Stimulated activated CD4-positive, alpha-beta T cell treated with anti-CD3 and anti-CD28 coated beads, Interleukin-4, amount 100 ng/mL, for 1 hour (primary cell): ENCODE measurements around the gene NOC4L.

Experiments
- DNase-seq: peaks from one replicate; pipeline ENCODE4 v3.0.0-alpha.2; 2020

Gene NOC4L

DNA sequence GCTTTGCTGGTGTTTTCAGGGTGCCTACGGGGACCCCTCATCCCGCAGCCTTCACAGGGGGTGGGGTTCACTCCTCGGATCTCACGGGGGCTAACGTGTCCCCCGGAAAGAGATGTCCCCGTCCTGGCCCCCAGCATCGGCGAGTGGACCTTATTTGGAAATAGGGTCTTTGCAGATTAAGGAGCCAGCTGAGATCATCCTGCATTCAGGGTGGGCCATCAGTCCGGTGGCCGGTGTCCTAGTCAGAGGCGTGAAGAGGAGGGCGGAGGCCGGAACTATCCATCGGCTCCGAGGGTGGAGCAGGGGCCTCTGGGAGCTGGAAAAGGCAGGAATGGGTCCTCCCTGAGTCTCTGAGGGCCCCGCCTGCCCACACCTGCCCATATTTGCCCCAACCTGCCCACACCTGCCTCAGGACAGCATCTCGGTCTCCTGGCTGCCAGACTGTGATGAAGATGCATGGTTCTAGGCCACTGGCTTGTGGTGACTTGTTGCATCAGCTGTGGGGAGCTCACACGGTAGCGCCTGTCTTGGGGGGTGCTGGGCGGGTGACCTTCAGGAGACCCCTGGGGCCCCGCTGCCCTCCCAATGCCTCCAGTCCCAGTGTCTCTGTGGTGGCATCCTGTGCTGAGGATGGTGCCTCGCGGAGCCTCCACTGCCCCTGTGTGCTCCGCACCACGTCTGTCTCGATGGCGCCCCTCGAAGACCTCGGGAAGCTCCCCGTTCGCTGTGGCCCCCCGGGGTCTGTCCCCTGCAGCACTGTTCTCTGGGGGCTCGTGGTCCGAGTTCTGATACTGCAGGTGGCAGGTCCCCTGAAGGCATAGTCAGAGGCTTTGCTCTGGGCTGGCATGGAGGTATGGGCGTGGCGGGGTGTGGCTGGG is 14.7 kb downstream of the NOC4L start:
- DNase-seq, result no peak

DNA sequence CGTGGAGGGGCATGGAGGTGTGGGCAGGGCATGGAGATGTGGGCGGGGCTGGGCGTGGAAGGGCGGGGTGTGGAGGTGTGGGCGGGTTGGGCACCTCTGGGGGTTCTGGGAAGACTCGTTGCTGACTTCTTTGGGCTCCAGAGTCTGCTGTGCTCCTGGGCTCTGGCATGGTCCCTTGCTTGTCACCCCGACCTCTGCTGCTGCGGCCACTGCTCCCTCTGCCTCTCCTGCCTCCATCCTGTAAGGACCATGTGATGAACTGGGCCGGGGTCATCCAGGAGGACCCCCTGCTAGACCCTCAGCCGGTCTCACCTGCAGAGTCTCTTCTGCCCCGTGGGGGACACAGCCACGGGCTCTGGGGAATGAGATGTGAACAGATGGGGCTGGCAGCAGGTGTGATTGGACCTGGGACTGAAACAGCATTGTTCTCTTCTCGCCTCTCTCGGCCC is 15.3 kb downstream of the NOC4L start:
- no peak for DNase-seq

DNA sequence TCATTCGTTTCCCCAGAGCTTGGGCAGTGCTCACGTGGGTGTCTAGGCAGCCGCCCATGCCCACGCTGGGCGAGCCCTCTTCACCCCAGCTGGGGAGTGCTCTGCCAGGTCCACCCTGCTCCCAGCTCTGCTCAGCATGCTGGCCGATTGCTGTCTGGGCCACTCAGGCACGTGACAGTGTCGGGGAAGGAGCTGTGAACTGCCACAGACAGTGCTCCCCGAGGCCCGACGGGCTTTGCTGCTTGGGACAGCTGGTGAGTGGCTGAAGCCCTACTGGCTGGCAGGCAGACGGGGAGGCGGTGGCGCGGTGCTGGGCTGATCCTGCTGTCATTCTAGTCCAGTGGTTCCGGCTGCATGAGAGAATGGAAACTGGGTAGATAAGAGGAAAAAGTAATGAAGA is 15.8 kb downstream of the NOC4L start:
- DNase-seq, result no peak

DNA sequence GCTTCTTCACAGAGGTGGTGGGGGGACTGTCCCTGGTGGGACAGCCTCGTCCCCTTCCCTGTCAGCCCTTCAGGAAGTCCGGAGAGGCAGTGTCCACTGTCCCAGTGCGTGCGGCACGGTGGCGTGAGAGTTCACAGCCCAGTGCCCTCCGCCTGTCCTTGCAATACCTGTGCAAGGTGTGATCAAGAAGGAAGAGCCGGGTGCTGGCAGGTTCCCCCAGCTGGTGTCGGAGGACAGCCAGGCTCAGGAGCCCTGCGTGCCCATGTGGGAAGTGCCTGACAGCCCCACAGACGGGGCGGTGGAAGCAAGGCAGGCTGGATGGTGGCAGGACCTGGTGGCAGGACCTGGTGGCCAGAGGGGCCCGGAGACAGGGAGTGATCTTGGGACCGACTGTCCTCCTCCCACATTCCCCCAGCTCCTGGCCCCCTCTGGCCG is 16.4 kb downstream of the NOC4L start:
- DNase-seq, result no peak

DNA sequence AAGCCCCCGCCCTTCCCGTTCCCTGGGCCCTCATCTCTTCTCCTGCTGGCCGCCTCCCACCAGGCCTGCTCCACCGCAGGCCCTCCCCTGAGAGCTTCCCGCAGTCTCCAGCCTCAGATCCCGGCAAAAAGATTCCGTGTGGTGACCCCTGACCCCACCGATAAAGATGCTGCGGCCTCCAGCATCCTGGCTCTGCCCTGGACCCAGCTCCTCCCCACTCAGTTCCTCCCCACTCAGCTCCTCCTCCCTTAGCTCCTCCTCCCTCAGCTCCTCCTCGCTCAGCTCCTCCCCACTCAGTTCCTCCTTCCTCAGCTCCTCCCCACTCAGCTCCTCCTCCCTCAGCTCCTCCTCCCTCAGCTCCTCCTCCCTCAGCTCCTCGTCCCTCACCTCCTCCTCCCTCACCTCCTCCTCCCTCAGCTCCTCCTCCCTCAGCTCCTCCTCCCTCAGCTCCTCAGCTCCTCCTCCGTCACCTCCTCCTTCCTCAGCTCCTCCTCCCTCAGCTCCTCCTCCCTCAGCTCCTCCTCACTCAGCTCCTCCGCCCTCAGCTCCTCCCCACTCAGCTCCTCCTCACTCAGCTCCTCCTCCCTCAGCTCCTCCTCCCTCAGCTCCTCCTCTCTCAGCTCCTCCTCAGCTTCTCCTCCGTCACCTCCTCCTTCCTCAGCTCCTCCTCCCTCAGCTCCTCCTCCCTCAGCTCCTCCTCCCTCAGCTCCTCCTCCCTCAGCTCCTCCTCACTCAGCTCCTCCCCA is 17.0 kb downstream of the NOC4L start:
- DNase-seq, result no peak

DNA sequence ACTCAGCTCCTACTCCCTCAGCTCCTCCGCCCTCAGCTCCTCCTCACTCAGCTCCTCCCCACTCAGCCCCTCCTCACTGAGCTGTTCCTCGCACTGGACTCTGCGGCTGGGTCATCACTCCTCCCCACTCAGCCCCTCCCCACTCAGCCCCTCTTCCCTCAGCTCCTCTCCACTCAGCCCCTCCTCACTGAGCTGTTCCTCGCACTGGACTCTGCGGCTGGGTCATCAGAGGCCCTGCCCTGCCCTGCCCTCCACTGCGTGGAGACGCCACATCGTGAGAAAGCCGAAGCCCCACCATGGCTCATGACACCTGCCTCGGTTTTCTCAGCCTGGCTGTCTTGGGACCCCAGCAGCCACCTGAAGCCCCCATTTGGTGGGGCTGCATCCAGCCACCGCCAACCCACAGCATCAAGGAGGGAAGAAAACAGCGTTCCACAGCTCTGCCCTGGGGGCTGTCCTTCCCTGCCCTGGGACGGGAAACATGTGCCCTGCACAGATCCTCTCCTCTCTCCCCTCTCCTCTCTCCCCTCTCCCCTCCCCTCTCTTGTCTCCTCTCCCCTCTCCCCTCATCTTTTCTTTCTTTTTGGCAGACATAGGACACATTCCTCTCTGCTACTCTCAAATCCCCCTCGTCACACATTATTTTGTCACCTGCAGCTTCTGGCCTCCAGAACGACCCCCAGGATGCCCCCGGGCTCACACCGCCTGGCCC is 17.7 kb downstream of the NOC4L start:
- no peak for DNase-seq

DNA sequence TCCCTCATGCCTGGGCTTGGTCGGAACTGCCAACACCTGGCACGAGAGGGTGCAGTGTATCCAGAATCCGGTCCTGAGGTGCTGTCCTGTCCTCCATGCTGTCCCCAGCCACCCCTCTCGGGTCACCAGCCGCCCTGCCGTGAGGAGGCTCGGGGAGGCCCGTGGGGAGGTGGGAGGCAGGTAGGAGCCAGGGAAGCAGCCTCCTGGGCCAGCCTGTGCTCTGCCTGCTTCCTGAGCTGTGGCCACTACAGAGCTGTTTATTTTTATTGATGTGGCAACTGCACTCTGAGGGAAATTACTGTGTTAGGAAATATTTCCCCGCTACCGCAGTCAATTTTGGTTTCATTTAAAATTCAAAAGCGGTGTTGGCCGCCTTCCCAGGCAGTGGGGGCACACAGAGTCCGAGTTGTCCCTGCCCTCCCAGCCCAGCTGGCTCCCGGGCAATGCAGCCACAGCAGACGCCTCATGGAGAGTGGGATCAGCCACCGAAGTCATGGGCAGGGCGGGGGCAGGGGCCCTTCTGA is 18.3 kb downstream of the NOC4L start:
- no peak for DNase-seq

DNA sequence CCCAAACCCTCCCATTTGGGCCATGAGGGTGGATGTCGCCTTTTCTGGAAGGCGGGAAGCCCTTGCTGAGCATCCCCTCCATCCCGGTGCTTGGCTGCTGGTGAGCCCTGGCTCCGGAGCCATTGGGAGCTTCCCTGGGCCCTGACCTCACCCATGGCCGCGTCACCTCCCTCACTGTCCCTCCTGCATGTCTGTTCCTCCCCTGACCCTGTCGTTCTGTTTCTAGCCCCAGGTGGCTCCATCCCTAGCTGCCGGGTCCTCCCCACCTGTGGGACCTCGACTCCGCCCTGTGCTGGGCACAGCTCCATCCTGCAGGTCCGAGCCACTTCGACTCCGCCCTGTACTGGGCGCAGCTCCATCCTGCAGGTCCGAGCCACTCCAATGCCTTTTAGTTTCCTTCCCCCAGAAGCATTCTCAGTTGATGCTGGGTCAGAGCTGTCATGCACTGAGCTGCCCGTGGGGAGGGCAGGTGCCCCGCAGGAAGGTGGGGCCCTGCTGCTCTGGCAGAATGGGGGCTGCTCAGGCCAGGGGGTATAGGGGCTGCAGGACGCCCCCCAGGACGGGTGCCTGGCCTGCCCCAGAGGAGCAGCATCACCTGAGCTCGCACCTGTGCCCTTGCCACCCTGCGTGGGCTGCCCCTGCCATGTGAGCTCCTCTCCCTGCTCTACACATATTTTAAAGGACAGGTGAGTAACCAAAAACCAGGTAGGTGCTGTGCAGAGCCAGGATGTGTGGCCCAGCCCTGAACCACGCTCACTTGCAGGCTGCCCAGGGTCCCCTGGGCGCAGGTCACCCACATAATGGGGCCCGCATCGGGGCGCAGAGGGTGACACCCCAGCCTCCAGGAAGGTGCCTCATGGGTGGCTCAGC is 19.0 kb downstream of the NOC4L start:
- DNase-seq, result no peak

DNA sequence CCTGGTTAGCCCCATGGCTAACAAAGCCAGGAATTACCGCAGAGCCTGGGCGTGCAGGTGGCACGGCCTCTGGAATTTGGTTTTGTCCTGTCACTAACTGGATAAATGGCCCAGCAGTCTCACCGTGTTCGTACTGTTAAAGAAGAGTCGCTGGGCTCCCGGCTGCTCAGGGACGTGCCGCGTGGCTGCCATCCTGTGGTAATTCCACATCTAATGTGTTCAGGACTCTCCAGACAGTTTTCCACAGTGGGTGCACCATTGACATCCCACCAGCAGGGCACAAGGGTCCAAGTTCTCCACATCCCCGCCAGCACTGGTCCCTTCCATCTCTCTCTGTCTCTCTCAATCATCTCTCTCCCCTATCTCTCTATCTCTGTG is 19.6 kb downstream of the NOC4L start:
- no peak for DNase-seq

DNA sequence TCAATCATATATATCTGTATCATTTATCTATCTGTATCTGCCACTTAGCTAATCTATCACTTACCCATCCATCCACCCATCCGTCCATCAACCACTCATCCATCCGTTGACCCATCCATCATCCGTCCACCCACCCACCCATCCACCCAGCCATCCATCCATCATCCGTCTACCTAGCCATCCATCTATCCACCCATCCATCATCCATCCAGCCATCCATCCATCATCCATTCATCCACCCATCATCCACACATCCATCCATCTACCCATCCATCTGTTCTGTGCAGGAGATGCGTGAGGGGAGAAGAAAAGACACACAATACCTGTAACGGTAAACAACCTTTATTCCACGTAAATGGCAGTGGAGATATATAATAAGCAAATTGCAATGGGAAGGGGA is 20.2 kb downstream of the NOC4L start:
- no peak for DNase-seq

DNA sequence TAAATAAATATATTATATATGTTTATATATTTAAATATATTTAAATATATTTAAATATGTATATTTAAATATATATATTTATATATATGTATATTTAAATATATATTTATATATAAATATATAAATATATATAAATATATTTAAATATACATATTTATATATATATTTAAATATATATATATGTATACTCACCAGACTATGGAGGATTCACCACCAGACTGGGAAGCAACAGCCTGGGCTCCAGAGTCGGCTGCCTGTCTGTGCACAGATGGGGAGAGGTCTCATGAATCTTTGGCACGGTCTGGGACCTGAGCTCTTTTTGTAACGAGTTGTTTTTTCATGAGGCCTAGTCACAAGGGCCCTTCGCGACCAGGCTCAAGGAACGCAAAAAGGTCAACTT is 21.3 kb downstream of the NOC4L start:
- no peak for DNase-seq

DNA sequence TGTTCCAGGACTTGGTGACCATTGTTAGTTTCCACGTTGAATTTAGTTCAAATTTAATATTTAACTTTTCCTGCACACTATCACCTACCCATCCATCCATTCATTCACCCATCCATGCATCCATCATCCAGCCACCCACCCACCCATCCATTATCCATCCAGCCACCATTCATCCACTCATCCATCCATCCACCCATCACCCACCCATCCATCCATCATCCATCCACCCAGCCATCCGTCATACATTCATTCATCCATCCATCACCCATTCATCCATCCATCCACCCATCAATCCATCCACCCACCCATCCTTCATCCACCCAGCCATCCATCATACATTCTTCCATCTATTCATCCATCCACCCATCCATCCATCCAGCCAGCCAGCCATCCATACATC is 21.8 kb downstream of the NOC4L start:
- DNase-seq, result no peak

DNA sequence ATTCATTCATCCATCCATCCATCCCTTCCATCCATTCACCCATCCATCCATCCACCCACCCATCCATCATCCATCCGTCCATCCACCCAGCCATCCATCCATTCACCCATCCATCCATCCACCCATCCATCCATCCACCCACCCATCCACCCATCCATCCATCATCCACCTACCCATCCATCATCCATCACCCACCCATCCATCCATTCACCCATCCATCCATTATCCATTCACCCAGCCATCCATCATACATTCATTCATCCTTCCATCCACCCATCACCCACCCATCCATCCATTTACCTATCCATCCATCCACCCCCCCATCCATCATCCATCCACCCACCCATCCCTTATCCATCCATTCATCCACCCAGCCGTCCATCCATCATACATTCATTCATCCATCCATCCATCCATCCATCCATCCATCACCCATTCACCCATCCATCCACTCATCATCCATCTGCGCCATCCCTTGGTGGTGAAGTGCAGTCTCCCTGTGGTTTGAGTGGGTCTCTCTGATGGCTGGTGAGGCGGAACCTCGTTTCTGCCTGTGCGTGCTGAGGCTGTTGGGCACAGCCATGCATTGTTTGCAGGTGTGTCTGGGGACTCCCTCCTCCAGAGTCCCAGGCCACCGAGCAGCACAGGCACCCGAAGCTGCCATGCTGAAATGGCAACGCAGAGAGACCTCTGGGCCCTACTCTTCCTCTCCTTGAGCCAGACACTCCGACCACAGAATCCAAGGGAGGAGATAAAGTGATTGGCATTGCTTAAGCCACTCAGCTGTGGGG is 22.7 kb downstream of the NOC4L start:
- DNase-seq, result no peak

DNA sequence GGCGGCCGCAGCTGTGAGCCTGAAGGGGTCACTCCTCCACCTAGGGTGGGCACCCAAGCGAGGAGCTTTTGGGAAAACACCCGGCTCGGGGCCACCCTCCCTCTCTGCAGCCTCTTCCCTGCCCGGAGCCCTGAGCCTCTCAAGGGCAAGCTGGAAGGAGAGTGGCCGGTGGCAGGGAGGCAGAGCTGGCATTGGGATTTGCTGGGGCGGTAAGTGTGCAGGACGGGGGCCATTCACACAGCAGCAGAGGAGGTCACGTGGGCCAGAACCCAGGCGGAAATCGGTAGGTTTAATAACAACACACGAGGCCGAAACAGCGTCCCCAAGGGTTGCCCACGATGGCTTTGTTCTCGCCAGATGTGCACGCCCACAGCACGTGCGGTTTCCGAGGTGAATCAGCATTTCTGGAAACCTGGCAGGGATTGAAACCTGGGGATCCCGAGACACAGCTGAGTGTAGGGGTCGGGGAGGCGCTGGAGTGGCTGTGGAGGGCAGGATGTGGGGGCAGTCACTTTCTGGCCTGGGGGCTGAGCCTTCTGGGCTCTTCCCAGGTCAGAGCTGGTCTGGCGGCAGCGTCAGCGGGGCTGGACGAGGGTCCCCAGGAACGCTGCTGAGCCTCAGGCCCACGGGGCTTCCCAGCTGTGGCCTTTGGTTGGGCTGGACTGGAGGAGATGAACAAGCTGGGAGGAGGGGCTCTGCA is 23.5 kb downstream of the NOC4L start:
- no peak for DNase-seq

DNA sequence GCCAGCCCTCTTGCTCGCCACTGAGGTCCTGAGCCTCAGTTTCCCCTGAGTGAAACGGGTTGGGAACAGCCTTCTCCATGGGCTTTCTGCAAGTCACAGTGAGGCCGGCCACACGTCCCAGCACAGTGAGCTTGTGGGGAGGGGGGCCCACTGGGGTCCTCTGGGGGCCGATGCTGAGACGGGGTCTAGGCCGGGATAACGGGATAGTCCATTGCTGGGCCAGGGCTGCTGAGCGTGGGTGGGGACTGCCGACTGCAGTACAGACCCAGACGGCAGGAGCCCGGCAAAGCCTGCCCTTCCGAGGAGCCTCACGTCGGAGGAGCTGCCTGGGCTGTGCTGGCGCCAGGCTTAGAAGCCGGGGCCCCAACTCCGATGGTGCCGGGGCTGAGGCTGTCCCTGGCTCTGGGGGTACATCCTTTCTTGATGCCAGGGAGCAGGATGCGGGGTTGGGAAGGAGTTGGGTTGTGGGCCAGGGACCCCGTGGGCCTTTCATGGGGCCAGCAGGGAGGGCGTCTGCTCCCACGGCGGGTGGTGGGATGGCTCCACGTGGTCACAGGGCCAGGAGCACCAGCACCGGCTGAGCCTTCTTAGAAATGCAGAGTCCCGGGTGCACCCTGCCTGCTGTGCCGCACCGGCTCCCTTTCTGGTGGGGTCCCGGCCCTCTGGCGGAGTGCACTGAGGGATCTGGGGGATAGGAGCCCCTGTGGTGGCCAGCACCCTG is 24.2 kb downstream of the NOC4L start:
- no peak for DNase-seq

DNA sequence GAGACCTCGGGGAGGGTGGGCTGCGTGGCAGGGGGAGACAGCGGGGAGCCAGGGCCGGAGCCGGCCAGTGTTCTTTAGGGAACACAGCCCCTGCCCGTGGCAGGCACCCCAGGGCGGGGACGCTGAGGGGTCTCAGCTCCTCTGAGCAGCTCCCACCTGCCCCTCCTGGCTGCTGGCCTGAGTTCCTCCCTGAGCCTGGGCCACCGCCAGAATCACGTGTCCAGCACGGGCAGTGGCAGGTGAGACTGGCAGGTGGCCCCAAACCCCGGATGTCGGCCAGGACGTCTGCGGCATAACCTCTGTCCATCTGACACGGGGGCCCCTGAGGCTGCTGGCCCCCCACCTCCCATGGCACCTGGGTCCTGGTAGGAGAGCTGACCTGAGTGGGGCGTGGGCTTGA is 25.1 kb downstream of the NOC4L start:
- no peak for DNase-seq

DNA sequence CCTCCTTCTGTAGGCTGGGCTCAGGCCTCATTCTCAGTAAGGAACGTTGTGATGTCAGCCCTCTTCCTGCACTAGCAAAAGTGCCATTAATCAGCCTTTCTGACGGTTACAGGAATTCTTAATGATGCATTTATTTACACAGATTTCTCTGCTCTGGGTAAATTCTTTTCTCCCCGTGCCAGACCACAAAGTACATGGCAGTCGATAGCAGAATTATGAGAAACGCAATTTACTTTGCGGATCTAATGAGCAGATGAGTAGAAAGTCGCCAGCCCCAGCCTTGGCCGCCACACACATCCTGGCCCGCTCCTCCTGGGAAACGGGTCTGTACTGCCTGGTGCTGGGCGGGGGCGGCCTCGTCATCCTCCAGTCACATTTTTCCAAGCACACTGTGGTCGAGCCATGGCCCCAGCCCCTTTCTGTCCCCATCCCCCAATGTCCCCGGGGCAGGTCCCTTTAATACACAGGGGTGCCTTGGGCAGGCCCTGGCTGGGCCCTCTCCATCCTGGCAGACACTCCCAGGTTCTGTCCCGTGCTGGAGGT is 25.9 kb downstream of the NOC4L start:
- DNase-seq, result no peak

DNA sequence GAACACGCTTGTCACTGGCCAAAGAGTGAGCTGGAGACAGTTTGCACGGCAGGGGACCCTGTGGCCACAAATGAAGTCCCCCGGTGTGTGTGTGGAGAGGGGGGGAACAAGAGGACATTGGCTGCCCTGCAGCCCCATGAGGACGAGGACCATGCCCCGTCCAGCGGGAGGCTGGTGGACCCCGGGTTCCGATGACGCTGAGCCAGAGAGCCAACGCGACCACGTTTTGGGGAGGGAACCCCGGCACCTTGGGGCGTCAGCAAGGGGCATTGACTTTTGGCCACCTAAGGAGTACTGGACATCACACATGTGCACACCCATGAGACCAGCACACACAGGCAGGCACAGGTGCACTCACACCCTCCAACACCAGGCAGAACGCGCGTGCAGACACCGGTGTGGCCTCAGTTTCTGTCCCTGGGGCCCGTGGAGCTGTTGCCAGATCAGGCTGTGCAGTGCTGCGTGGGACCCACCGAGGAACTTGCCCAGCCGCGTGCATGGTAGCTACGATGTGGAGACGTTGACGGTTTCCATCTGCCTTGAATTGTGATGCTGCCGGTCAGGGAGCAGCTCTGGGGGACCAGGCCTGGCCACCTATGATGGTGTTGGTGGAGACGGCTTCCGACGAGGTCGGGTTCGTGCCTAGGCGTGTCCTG is 26.5 kb downstream of the NOC4L start:
- no peak for DNase-seq

DNA sequence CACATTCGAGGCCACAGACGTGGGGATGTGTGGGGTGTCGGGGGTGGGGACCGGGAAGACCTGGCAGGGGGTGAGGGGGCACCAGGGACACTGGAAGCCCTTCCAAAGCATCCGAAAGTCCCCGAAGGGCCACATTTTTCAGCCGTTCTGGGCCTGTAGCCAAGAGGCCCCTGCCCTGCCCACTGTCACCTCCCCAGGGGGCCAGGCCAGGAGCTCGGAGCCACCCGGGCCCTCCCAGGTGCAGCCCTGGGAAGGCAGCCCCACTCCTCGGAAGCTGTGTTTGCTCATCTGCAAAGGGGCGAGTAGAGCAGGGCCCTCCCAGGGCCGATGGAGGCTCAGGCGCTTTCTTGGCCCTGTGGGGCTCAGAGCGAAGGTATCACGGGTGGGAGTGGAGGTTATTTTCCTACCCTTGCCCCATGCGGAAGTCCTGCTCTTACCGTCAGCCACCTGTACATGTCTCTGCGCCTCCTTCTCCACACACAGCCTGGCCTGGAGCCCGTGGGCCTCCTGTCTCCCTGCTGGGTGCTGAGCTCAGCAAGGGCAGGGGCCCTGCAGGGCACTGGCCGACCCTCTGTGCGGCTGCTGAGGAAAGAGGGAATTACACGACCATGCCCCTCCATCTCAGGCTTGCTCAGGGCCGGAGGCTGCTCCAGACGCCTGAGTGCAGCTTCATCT is 27.2 kb downstream of the NOC4L start:
- no peak for DNase-seq
